NCI-H2029 treated with DMSO at 0.1 percent for 48 hours (cell line): Measurements from ENCODE around the gene FNDC3B.

Experiments
- DNase-seq: peaks from one replicate; lab custom pipeline; 2025; lab: John Stamatoyannopoulos, UW

Gene FNDC3B

DNA sequence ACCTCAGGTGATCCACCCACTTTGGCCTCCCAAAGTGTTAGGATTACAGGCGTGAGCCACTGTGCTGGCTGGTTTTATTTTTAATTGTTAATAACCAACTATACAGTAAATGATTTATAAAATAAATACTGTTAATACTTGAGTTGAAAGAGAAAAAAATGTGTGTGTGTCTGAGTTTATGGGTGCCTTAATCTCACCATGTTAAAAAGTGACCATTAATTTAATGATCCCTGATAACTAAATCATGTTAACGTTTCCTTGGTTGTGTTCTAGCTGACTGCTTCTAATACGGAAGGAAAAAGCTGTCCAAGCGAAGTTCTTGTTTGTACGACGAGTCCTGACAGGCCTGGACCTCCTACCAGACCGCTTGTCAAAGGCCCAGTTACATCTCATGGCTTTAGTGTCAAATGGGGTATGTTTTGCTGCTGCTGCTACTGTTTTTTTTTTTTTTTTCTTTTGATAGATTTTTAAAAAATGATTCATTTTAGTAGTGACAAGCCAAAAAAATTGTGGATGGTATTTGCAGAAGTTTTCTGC lies 295.4 kb downstream of the FNDC3B start:
- no peak for DNase-seq

GRCh38 chr3:172339892-172340291 lies 300.5 kb downstream of the FNDC3B start:
- no peak for DNase-seq

DNA sequence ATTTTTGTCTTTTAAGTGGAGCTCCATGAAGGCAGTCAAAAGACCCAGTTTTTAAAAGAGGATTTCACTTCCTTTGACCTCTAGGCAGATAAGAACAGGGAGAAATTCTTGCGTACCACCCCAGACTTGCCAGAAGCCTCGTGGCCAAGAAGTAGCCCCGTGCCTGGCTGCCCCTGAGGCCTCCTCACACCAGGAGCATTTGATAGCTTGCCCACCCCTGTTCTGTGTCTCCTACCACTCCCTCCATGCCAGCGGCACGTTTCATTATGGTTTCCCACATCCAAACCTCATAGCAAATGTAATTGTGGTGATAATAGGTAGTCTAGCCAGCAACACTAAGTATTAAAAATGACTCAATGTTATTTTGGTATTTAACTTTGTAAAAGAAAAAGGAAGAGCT lies 301.2 kb downstream of the FNDC3B start:
- no peak for DNase-seq

DNA sequence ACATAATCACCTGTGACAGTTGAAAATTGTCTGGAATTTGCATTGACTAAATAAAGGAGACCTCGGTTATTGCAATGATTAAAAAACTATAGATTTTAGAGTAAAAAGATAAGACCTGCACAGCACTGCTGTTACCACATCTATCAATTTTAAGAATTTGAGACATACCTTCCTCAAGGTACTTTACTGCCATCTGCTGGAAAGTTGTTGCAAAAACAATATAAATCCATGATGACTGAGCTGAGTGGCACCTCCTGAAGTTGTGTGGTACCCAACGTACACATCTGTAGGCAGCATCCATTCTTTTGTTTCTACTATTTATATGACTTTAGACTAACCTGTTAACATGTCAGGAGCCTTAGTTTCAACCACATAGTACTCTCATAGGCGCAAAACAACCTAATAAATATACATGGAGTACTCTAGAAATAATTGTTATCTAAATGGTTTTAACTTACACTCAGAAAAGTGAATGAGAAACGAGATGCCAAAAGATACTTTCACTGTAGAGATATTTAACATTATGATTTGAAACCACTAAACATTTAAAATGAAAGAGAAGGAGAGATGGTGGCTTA lies 302.2 kb downstream of the FNDC3B start:
- DNase-seq: peak; percentile 26

GRCh38 chr3:172342097-172342659 lies 302.8 kb downstream of the FNDC3B start:
- no peak for DNase-seq

DNA sequence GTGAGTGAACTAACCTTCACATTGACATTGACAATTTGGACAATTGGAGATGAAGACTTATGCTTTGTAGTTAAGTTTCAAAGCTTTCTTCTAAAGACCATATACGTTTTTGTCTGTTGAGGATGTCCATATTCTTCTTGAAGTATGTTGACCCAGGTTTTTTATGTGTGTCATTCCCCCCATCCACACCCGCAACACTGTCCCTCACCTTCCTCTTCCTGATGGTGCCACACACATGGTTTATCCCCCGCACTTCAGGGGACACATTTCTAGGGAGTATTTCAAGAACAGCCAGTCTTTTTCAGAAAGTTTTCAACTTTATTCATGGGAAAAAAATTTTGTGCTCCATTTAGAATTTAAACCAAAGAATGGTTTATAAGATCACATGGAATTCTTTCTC lies 303.7 kb downstream of the FNDC3B start:
- DNase-seq: no peak

GRCh38 chr3:172343979-172344378 lies 304.6 kb downstream of the FNDC3B start:
- DNase-seq: no peak

- no peak for DNase-seq
These were observed 306.8 kb downstream of the FNDC3B start for GRCh38 chr3:172346161-172346560.

GRCh38 chr3:172347895-172348679 lies 308.7 kb downstream of the FNDC3B start:
- DNase-seq: no peak

GRCh38 chr3:172351895-172352466 lies 312.6 kb downstream of the FNDC3B start:
- no peak for DNase-seq

DNA sequence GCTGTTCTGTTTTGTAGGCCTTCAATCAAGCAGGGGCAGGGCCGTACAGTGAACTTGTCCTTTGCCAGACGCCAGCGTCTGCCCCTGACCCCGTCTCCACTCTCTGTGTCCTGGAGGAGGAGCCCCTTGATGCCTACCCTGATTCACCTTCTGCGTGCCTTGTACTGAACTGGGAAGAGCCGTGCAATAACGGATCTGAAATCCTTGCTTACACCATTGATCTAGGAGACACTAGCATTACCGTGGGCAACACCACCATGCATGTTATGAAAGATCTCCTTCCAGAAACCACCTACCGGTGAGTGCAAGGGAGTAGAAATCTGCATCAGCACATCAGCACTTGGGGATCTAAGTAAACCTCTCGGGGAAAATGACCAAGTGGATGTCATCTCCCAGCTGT lies 313.4 kb downstream of the FNDC3B start:
- DNase-seq: no peak

- DNase-seq: no peak
These were observed 315.6 kb downstream of the FNDC3B start for GRCh38 chr3:172354931-172355499.

GRCh38 chr3:172355836-172356235 lies 316.5 kb downstream of the FNDC3B start:
- no peak for DNase-seq

- DNase-seq: no peak
These were observed 317.0 kb downstream of the FNDC3B start for GRCh38 chr3:172356427-172356826.

- no peak for DNase-seq
These were observed 318.7 kb downstream of the FNDC3B start for GRCh38 chr3:172357850-172358754.

DNA sequence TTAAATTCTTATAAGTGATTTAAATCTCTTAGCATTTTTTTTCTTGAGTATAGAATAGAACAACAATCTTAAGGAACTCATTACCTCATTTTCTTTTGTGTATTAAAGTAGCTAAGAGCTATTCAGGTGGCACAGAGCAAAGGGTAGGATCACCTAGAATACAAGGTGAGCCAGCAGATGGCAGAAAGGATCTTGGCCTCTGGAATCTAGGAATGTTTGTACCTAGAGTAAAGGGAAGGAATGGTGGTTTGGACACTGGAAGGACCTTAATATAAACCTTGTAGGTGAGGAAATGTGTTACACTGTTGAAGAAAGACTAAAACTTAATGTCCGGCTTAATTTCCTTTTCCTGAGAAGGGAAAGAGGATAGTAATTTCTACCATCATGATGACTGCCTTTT lies 319.9 kb downstream of the FNDC3B start:
- DNase-seq: no peak

DNA sequence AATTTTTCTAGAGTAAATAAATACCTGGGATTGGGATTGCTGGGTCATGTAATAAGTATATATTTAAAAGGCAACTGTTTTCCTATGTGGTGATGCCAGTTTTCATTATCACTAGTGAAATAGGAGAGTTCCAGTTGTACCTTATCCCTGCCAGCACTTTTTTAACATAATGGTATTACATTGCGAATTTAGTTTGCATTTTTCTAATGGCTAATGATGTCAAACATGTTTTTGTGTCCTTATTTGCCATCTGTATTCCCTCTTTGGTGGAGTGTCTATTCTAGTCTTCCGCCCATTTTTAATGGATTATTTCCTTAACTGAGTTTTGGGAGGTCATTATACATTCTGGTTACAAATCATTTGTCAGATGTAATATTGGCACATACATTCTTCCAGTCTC lies 320.6 kb downstream of the FNDC3B start:
- no peak for DNase-seq

DNA sequence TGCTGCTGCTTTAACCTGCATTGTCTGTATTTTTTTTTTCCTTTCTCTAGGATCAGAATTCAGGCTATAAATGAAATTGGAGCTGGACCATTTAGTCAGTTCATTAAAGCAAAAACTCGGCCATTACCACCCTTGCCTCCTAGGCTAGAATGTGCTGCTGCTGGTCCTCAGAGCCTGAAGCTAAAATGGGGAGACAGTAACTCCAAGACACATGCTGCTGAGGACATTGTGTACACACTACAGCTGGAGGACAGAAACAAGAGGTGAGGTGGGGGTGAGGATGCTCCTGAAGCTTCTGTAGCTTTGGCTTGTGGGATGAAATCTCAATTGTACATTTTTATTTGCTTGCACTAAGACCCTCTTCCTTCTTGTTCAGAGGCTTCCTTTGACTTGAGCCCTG lies 323.2 kb downstream of the FNDC3B start:
- DNase-seq: no peak

DNA sequence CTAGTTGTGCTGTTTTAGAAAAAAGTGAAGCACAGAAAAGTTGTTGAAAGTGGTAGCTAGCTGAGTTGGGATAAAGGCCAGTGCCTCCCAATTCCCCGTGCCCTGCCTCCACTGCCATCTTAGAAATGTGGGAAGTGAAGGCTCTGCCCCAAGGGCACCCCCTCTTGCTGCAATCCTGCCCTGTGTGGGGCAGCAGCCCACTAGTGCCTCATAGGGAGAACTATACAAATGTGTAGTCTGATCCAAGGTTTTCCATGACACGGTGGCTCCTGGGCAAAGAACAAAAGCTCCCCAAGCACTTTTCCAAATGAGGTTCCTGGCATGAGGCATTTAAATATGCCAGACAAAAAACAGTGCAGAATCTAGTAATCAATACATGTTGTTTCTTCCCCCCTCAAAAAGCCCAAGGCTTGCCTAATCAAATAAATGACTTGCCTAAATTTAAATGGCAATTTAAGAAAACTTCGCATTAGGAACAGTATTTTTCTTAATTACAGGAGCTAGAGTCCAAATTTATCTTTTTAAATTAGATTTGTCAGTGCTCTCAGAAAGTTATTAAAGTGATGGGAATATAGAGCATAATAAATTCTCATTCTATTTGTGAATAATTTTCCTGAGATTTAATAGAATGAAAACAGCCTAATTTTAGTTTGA lies 325.1 kb downstream of the FNDC3B start:
- DNase-seq: no peak

GRCh38 chr3:172365028-172365567 lies 325.7 kb downstream of the FNDC3B start:
- no peak for DNase-seq
